Measurements from ENCODE around the gene ATRX. TPM values are rescaled to one million over a fixed set of nuclear protein-coding genes. Genes with fewer than 3 reads are reported as not detected.
A peak's percentile ranks its signal among the peaks of the same experiment; 100 is the strongest.

Gene ATRX
- total and polyA plus RNA-seq, 2 experiments from 2014 or later, result 41.4 to 72.1 TPM

GRCh38 chrX:77795124-77795523 lies 9.1 kb upstream of the ATRX start:
- no peaks in the 10 kb centered on the region for H3K9me2 ChIP-seq (replicated peaks; ENCODE audit: insufficient read depth)
- no peaks in the 10 kb centered on the region for H3K36me3 ChIP-seq (replicated peaks; ENCODE audit: insufficient read depth, low read depth)
- no peaks in the 10 kb centered on the region for H3K4me1 ChIP-seq (ENCODE audit: insufficient read depth)
- no peak for DNase-seq (ENCODE audit: low spot score)
- WGBS (ENCODE audit: low lambda C conversion rate, missing lambda C conversion rate), result 97% methylated on average over 1 of the region's 1 CpG
- H3K4me3 ChIP-seq, result no peak overlapping the region
- H3K4me2 ChIP-seq, result no peak overlapping the region
- H3K27me3 ChIP-seq, result no peaks in the 10 kb centered on the region
- no peak for TF ChIP-seq EZH2phosphoT487 (IDR thresholded peaks at IDR 0.05; ENCODE audit: low read depth, severe bottlenecking, unreplicated experiment)
- H2AFZ ChIP-seq, result no peak overlapping the region
- no peaks in the 10 kb centered on the region for H3K9me3 ChIP-seq (ENCODE audit: low read depth)
- H3K79me2 ChIP-seq, result no peaks in the 10 kb centered on the region
- H4K20me1 ChIP-seq (ENCODE audit: insufficient read depth, poor library complexity, severe bottlenecking), result no peaks in the 10 kb centered on the region
- H3K27ac ChIP-seq, result no peak overlapping the region

- H3K27me3 ChIP-seq, result no peaks in the 10 kb centered on the region
- H3K27ac ChIP-seq, result no peak overlapping the region
- no peak overlapping the region for H2AFZ ChIP-seq
- no peaks in the 10 kb centered on the region for H3K9me3 ChIP-seq (ENCODE audit: low read depth)
- 78% methylated on average over 6 of the region's 6 CpGs for WGBS (ENCODE audit: low lambda C conversion rate, missing lambda C conversion rate)
- H4K20me1 ChIP-seq (ENCODE audit: insufficient read depth, poor library complexity, severe bottlenecking), result no peaks in the 10 kb centered on the region
- H3K9me2 ChIP-seq (replicated peaks; ENCODE audit: insufficient read depth), result no peaks in the 10 kb centered on the region
- no peaks in the 10 kb centered on the region for H3K4me1 ChIP-seq (ENCODE audit: insufficient read depth)
- no peak overlapping the region for H3K4me2 ChIP-seq
- no peaks in the 10 kb centered on the region for H3K36me3 ChIP-seq (replicated peaks; ENCODE audit: insufficient read depth, low read depth)
- H3K4me3 ChIP-seq, result no peak overlapping the region
- TF ChIP-seq EZH2 (IDR thresholded peaks at IDR 0.05; ENCODE audit: borderline replicate concordance) (no peak), EZH2phosphoT487 (IDR thresholded peaks at IDR 0.05; ENCODE audit: low read depth, severe bottlenecking, unreplicated experiment) (no peak)
- TF ChIP-seq, protein P1, sequence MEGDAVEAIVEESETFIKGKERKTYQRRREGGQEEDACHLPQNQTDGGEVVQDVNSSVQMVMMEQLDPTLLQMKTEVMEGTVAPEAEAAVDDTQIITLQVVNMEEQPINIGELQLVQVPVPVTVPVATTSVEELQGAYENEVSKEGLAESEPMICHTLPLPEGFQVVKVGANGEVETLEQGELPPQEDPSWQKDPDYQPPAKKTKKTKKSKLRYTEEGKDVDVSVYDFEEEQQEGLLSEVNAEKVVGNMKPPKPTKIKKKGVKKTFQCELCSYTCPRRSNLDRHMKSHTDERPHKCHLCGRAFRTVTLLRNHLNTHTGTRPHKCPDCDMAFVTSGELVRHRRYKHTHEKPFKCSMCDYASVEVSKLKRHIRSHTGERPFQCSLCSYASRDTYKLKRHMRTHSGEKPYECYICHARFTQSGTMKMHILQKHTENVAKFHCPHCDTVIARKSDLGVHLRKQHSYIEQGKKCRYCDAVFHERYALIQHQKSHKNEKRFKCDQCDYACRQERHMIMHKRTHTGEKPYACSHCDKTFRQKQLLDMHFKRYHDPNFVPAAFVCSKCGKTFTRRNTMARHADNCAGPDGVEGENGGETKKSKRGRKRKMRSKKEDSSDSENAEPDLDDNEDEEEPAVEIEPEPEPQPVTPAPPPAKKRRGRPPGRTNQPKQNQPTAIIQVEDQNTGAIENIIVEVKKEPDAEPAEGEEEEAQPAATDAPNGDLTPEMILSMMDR (IDR thresholded peaks at IDR 0.05; ENCODE audit: poor library complexity), result no peak
- no peaks in the 10 kb centered on the region for H3K79me2 ChIP-seq
- no peak for DNase-seq (ENCODE audit: low spot score)
These were observed 7.9 kb upstream of the ATRX start for GRCh38 chrX:77793946-77794345.

DNA sequence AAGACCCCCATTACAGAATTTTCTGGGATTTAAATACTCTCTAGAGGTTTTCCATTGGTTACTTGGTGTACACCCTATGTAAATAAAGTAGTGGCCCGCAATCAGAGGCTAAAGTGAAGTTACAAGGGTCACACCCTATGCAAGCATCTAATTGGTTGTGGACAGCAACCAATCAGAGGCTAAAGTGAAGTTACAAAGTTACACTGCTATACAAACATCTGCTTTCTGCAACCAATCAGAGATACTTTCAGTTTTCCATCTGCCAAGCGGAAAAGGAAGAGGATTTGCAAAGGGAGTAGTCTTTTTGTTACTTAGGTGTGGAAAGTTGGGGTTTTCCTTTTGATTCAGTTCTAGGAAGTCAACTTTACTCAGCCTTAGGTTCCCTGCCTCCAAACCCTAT lies 2.0 kb upstream of the ATRX start:
- Histone ChIP-seq H3K9me3 (ENCODE audit: low read depth) (no peaks in the 10 kb centered on the region), H3K4me2 (peak overlapping the region; percentile 17), H3K4me3 (no peak overlapping the region), H3K27ac (no peak overlapping the region), H3K79me2 (peaks cover 26% of the 10 kb centered on the region), H2AFZ (no peak overlapping the region), H3K9me2 (replicated peaks; ENCODE audit: insufficient read depth) (no peaks in the 10 kb centered on the region), H3K27me3 (no peaks in the 10 kb centered on the region), H3K36me3 (replicated peaks; ENCODE audit: insufficient read depth, low read depth) (no peaks in the 10 kb centered on the region), H3K4me1 (ENCODE audit: insufficient read depth) (no peaks in the 10 kb centered on the region), H4K20me1 (ENCODE audit: insufficient read depth, poor library complexity, severe bottlenecking) (peaks cover 17% of the 10 kb centered on the region)
- WGBS (ENCODE audit: low lambda C conversion rate, missing lambda C conversion rate), result 58% methylated on average over 2 of the region's 2 CpGs
- DNase-seq (ENCODE audit: low spot score), result peak; percentile 6
- TF ChIP-seq, protein P1 (IDR thresholded peaks at IDR 0.05; ENCODE audit: poor library complexity), result no peak
- TF ChIP-seq EZH2phosphoT487 (IDR thresholded peaks at IDR 0.05; ENCODE audit: low read depth, severe bottlenecking, unreplicated experiment), result no peak
- no peak for TF ChIP-seq EZH2 (IDR thresholded peaks at IDR 0.05; ENCODE audit: borderline replicate concordance)

GRCh38 chrX:77786365-77786680 lies 307 bp upstream of the ATRX start:
- TF ChIP-seq EZH2phosphoT487 (IDR thresholded peaks at IDR 0.05; ENCODE audit: low read depth, severe bottlenecking, unreplicated experiment) (no peak), EZH2 (IDR thresholded peaks at IDR 0.05; ENCODE audit: borderline replicate concordance) (no peak)
- TF ChIP-seq, protein P1 (IDR thresholded peaks at IDR 0.05; ENCODE audit: poor library complexity), result no peak
- Histone ChIP-seq H3K79me2 (peaks cover 43% of the 10 kb centered on the region), H3K4me1 (ENCODE audit: insufficient read depth) (no peaks in the 10 kb centered on the region), H3K27ac (peak overlapping the region; percentile 99), H3K27me3 (no peaks in the 10 kb centered on the region), H3K9me2 (replicated peaks; ENCODE audit: insufficient read depth) (no peaks in the 10 kb centered on the region), H3K9me3 (ENCODE audit: low read depth) (no peaks in the 10 kb centered on the region), H3K4me2 (peak overlapping the region; percentile 66), H3K36me3 (replicated peaks; ENCODE audit: insufficient read depth, low read depth) (no peaks in the 10 kb centered on the region), H2AFZ (peak overlapping the region; percentile 57), H4K20me1 (ENCODE audit: insufficient read depth, poor library complexity, severe bottlenecking) (peaks cover 34% of the 10 kb centered on the region), H3K4me3 (peak overlapping the region; percentile 59)
- DNase-seq (ENCODE audit: low spot score), result no peak
- 47% methylated on average over 5 of the region's 5 CpGs for WGBS (ENCODE audit: low lambda C conversion rate, missing lambda C conversion rate)

Measured in hepatocyte (in vitro differentiated cells).